ENCODE data around the gene KLHL40.

Gene KLHL40

GRCh38 chr3:42735019-42735418 lies 49.7 kb downstream of the KLHL40 start:
- DNase-seq (ENCODE audit: low read depth, low spot score): no peak
- Histone ChIP-seq H3K9ac (ENCODE audit: insufficient read length) (no peak overlapping the region), H3K36me3 (ENCODE audit: insufficient read depth, low read length) (no peaks in the 10 kb centered on the region), H3K27ac (no peak overlapping the region), H3K4me3 (no peak overlapping the region), H3K9me3 (ENCODE audit: low read depth, low read length) (no peaks in the 10 kb centered on the region)
- TF ChIP-seq FOXP2 (optimal IDR thresholded peaks at IDR 0.05; ENCODE audit: control extremely low read depth, extremely low read length, insufficient read depth) (no peak), POLR2AphosphoS5 (IDR thresholded peaks at IDR 0.05; ENCODE audit: borderline replicate concordance, low read depth, low read length) (no peak), EZH2 (IDR thresholded peaks at IDR 0.05) (no peak)

- no peaks in the 10 kb centered on the region for H3K9me3 ChIP-seq (ENCODE audit: low read depth, low read length)
- DNase-seq (ENCODE audit: low read depth, low spot score): no peak
- TF ChIP-seq POLR2AphosphoS5 (IDR thresholded peaks at IDR 0.05; ENCODE audit: borderline replicate concordance, low read depth, low read length) (no peak), EZH2 (IDR thresholded peaks at IDR 0.05) (no peak), FOXP2 (optimal IDR thresholded peaks at IDR 0.05; ENCODE audit: control extremely low read depth, extremely low read length, insufficient read depth) (no peak)
- H3K36me3 ChIP-seq (ENCODE audit: insufficient read depth, low read length): no peaks in the 10 kb centered on the region
- no peak overlapping the region for H3K27ac ChIP-seq
- no peak overlapping the region for H3K9ac ChIP-seq (ENCODE audit: insufficient read length)
- no peak overlapping the region for H3K4me3 ChIP-seq
Observed at GRCh38 chr3:42735615-42736014, 50.3 kb downstream of the KLHL40 start.

GRCh38 chr3:42736081-42736480 lies 50.7 kb downstream of the KLHL40 start:
- Histone ChIP-seq H3K9me3 (ENCODE audit: low read depth, low read length) (no peaks in the 10 kb centered on the region), H3K27ac (no peak overlapping the region), H3K4me3 (no peak overlapping the region), H3K36me3 (ENCODE audit: insufficient read depth, low read length) (no peaks in the 10 kb centered on the region), H3K9ac (ENCODE audit: insufficient read length) (no peak overlapping the region)
- DNase-seq (ENCODE audit: low read depth, low spot score): no peak
- no peak for TF ChIP-seq EZH2 (IDR thresholded peaks at IDR 0.05)

- H3K9me3 ChIP-seq (ENCODE audit: low read depth, low read length): no peaks in the 10 kb centered on the region
- no peak overlapping the region for H3K4me3 ChIP-seq
- no peak overlapping the region for H3K9ac ChIP-seq (ENCODE audit: insufficient read length)
- DNase-seq (ENCODE audit: low read depth, low spot score): no peak
- H3K36me3 ChIP-seq (ENCODE audit: insufficient read depth, low read length): no peaks in the 10 kb centered on the region
- H3K27ac ChIP-seq: no peak overlapping the region
- TF ChIP-seq FOXP2 (optimal IDR thresholded peaks at IDR 0.05; ENCODE audit: control extremely low read depth, extremely low read length, insufficient read depth) (no peak), EZH2 (IDR thresholded peaks at IDR 0.05) (no peak), POLR2AphosphoS5 (IDR thresholded peaks at IDR 0.05; ENCODE audit: borderline replicate concordance, low read depth, low read length) (no peak)
Observed at GRCh38 chr3:42736531-42736930, 51.2 kb downstream of the KLHL40 start.

GRCh38 chr3:42739401-42740158 lies 54.2 kb downstream of the KLHL40 start:
- Histone ChIP-seq H3K9me3 (ENCODE audit: low read depth, low read length) (no peaks in the 10 kb centered on the region), H3K27ac (no peak overlapping the region), H3K36me3 (ENCODE audit: insufficient read depth, low read length) (no peaks in the 10 kb centered on the region), H3K9ac (ENCODE audit: insufficient read length) (no peak overlapping the region), H3K4me3 (no peak overlapping the region)
- TF ChIP-seq EZH2 (IDR thresholded peaks at IDR 0.05): no peak
- TF ChIP-seq FOXP2 (optimal IDR thresholded peaks at IDR 0.05; ENCODE audit: control extremely low read depth, extremely low read length, insufficient read depth): no peak
- TF ChIP-seq POLR2AphosphoS5 (IDR thresholded peaks at IDR 0.05; ENCODE audit: borderline replicate concordance, low read depth, low read length): no peak
- DNase-seq (ENCODE audit: low read depth, low spot score): no peak

GRCh38 chr3:42741796-42742195 lies 56.5 kb downstream of the KLHL40 start:
- Histone ChIP-seq H3K36me3 (ENCODE audit: insufficient read depth, low read length) (no peaks in the 10 kb centered on the region), H3K9ac (ENCODE audit: insufficient read length) (no peak overlapping the region), H3K4me3 (no peak overlapping the region), H3K27ac (no peak overlapping the region), H3K9me3 (ENCODE audit: low read depth, low read length) (no peaks in the 10 kb centered on the region)
- TF ChIP-seq EZH2 (IDR thresholded peaks at IDR 0.05) (no peak), FOXP2 (optimal IDR thresholded peaks at IDR 0.05; ENCODE audit: control extremely low read depth, extremely low read length, insufficient read depth) (no peak), POLR2AphosphoS5 (IDR thresholded peaks at IDR 0.05; ENCODE audit: borderline replicate concordance, low read depth, low read length) (no peak)
- DNase-seq (ENCODE audit: low read depth, low spot score): no peak
